Measurements from ENCODE around the gene KIF1A. TPM values are rescaled to one million over a fixed set of nuclear protein-coding genes. Genes with fewer than 3 reads are reported as not detected.
A peak's percentile ranks its signal among the peaks of the same experiment; 100 is the strongest.

The KIF1A gene
- total RNA-seq, 1 experiment from 2014 or later = not detected

- H3K27ac ChIP-seq = no peak overlapping the region
- TF ChIP-seq CTCF (conservative IDR thresholded peaks at IDR 0.05) = no peak
- TF ChIP-seq EZH2 (IDR thresholded peaks at IDR 0.05; ENCODE audit: low read depth) = no peak
- H3K36me3 ChIP-seq (ENCODE audit: low read depth) = no peaks in the 10 kb centered on the region
- H3K27me3 ChIP-seq (ENCODE audit: insufficient read depth, low read depth) = peaks cover 59% of the 10 kb centered on the region
- no peaks in the 10 kb centered on the region for H3K9me2 ChIP-seq (ENCODE audit: insufficient read depth)
- no peaks in the 10 kb centered on the region for H3K79me2 ChIP-seq (ENCODE audit: low read depth)
- DNase-seq = no peak
- no peaks in the 10 kb centered on the region for H3K9me3 ChIP-seq (ENCODE audit: insufficient read depth, low read depth)
- no peaks in the 10 kb centered on the region for H3K4me1 ChIP-seq (replicated peaks; ENCODE audit: insufficient read depth)
- CTCF ChIA-PET = no interaction called here
- H3K4me3 ChIP-seq = no peak overlapping the region
- POLR2A ChIA-PET (ENCODE audit: unreplicated experiment) = no interaction called here
- H3F3A ChIP-seq (ENCODE audit: insufficient read depth, low read depth) = no peaks in the 10 kb centered on the region
- BruUV-seq (replicated peaks) = no TSS peak
- intact Hi-C loops (cut with micrococcal nuclease; ENCODE audit: unreplicated experiment) = no loop called here
- no peaks in the 10 kb centered on the region for H4K20me1 ChIP-seq (ENCODE audit: insufficient read depth)
- no peak overlapping the region for H3K4me2 ChIP-seq
- no peak overlapping the region for H2AFZ ChIP-seq
These were observed 41.6 kb downstream of the KIF1A start for GRCh38 chr2:240778426-240778825.

- Histone ChIP-seq H3K27ac (no peak overlapping the region), H4K20me1 (ENCODE audit: insufficient read depth) (no peaks in the 10 kb centered on the region), H3K79me2 (ENCODE audit: low read depth) (no peaks in the 10 kb centered on the region), H3K27me3 (ENCODE audit: insufficient read depth, low read depth) (peaks cover 64% of the 10 kb centered on the region), H3K9me2 (ENCODE audit: insufficient read depth) (no peaks in the 10 kb centered on the region), H3K4me3 (no peak overlapping the region), H3K4me1 (replicated peaks; ENCODE audit: insufficient read depth) (no peaks in the 10 kb centered on the region), H3K36me3 (ENCODE audit: low read depth) (no peaks in the 10 kb centered on the region), H3K4me2 (no peak overlapping the region), H2AFZ (no peak overlapping the region), H3F3A (ENCODE audit: insufficient read depth, low read depth) (no peaks in the 10 kb centered on the region), H3K9me3 (ENCODE audit: insufficient read depth, low read depth) (no peaks in the 10 kb centered on the region)
- intact Hi-C loops (cut with micrococcal nuclease; ENCODE audit: unreplicated experiment) = no loop called here
- no peak for TF ChIP-seq EZH2 (IDR thresholded peaks at IDR 0.05; ENCODE audit: low read depth)
- TF ChIP-seq CTCF (conservative IDR thresholded peaks at IDR 0.05) = no peak
- ChIA-PET CTCF (no interaction called here), POLR2A (ENCODE audit: unreplicated experiment) (no interaction called here)
- no peak for DNase-seq
- no TSS peak for BruUV-seq (replicated peaks)
These were observed 42.4 kb downstream of the KIF1A start for GRCh38 chr2:240777456-240778212.

GRCh38 chr2:240775905-240776304 is 44.1 kb downstream of the KIF1A start:
- H3K27ac ChIP-seq = no peak overlapping the region
- POLR2A ChIA-PET (ENCODE audit: unreplicated experiment) = interaction anchor here (0.8 kb wide), 1 partner anchor 196 kb away, joined by 4 read pairs; no protein-coding TSS in a partner anchor

More at GRCh38 chr2:240775905-240776304, 44.1 kb downstream of the KIF1A start:
- H3K79me2 ChIP-seq (ENCODE audit: low read depth) = no peaks in the 10 kb centered on the region
- DNase-seq = peak in 1 of 2 experiments; percentile 42
- intact Hi-C loops (cut with micrococcal nuclease; ENCODE audit: unreplicated experiment) = no loop called here
- BruUV-seq (replicated peaks) = no TSS peak
- no peak for TF ChIP-seq EZH2 (IDR thresholded peaks at IDR 0.05; ENCODE audit: low read depth)
- no peak for TF ChIP-seq CTCF (conservative IDR thresholded peaks at IDR 0.05)
- no peaks in the 10 kb centered on the region for H3F3A ChIP-seq (ENCODE audit: insufficient read depth, low read depth)
- no peaks in the 10 kb centered on the region for H3K36me3 ChIP-seq (ENCODE audit: low read depth)
- H3K9me3 ChIP-seq (ENCODE audit: insufficient read depth, low read depth) = no peaks in the 10 kb centered on the region
- H3K9me2 ChIP-seq (ENCODE audit: insufficient read depth) = no peaks in the 10 kb centered on the region
- no peak overlapping the region for H3K4me3 ChIP-seq
- no peak overlapping the region for H3K4me2 ChIP-seq
- H4K20me1 ChIP-seq (ENCODE audit: insufficient read depth) = no peaks in the 10 kb centered on the region
- H2AFZ ChIP-seq = no peak overlapping the region
- peaks cover 81% of the 10 kb centered on the region for H3K27me3 ChIP-seq (ENCODE audit: insufficient read depth, low read depth)
- CTCF ChIA-PET = no interaction called here
- H3K4me1 ChIP-seq (replicated peaks; ENCODE audit: insufficient read depth) = no peaks in the 10 kb centered on the region
